D341Med (cell line): ENCODE measurements around the gene SZT2.
"Not testable (repeated sequence)": the region's sequence is repeated elsewhere in the genome, so short reads cannot be mapped to it uniquely, and the experiment has no call there.

Source experiments
- DNase-seq: peaks from one replicate; pipeline ENCODE4 v3.0.0; 2012; ENCODE audit warnings: low spot score

Gene SZT2

GRCh38 chr1:43388613-43389012 lies 1.1 kb upstream of the SZT2 start:
- no peak for DNase-seq

GRCh38 chr1:43392702-43393101 lies 3.0 kb downstream of the SZT2 start:
- DNase-seq: no peak

GRCh38 chr1:43395523-43395922 lies 5.8 kb downstream of the SZT2 start:
- no peak for DNase-seq

- DNase-seq: no peak
Observed at GRCh38 chr1:43396059-43396458, 6.4 kb downstream of the SZT2 start.

- DNase-seq: no peak
Observed at GRCh38 chr1:43398227-43398626, 8.5 kb downstream of the SZT2 start.

GRCh38 chr1:43400441-43400840 lies 10.7 kb downstream of the SZT2 start:
- not testable (repeated sequence) for DNase-seq

GRCh38 chr1:43402089-43402865 lies 12.6 kb downstream of the SZT2 start:
- no peak for DNase-seq

GRCh38 chr1:43404353-43404752 lies 14.7 kb downstream of the SZT2 start:
- DNase-seq: no peak

GRCh38 chr1:43405219-43405875 lies 15.6 kb downstream of the SZT2 start:
- no peak for DNase-seq

- DNase-seq: no peak
Observed at GRCh38 chr1:43405876-43406234, 16.2 kb downstream of the SZT2 start.

- no peak for DNase-seq
Observed at GRCh38 chr1:43410571-43410970, 20.9 kb downstream of the SZT2 start.

- DNase-seq: not testable (repeated sequence)
Observed at GRCh38 chr1:43413426-43413825, 23.7 kb downstream of the SZT2 start.

GRCh38 chr1:43414634-43415223 lies 25.0 kb downstream of the SZT2 start:
- DNase-seq: peak; percentile 72

GRCh38 chr1:43415901-43416300 lies 26.2 kb downstream of the SZT2 start:
- no peak for DNase-seq

- DNase-seq: peak; percentile 3
Observed at GRCh38 chr1:43418858-43419257, 29.2 kb downstream of the SZT2 start.

- DNase-seq: no peak
Observed at GRCh38 chr1:43419627-43420425, 30.1 kb downstream of the SZT2 start.

- no peak for DNase-seq
Observed at GRCh38 chr1:43420874-43421273, 31.2 kb downstream of the SZT2 start.

GRCh38 chr1:43421396-43421795 lies 31.7 kb downstream of the SZT2 start:
- DNase-seq: no peak

GRCh38 chr1:43421976-43422750 lies 32.5 kb downstream of the SZT2 start:
- DNase-seq: no peak

GRCh38 chr1:43422995-43423671 lies 33.4 kb downstream of the SZT2 start:
- DNase-seq: no peak
